GM12873 (cell line): ENCODE measurements around the gene ZC3H13.

Source experiments
- TF ChIP-seq, protein P1 (sequence below): IDR thresholded peaks from 2 replicates; pipeline ENCODE4 v1.5.1; 2012; ENCODE audit warnings: low read depth, mild to moderate bottlenecking, moderate library complexity, low read length, control low read depth; ENCODE audit not compliant: insufficient read depth; ENCODE audit errors: missing control alignments

The ZC3H13 gene

DNA sequence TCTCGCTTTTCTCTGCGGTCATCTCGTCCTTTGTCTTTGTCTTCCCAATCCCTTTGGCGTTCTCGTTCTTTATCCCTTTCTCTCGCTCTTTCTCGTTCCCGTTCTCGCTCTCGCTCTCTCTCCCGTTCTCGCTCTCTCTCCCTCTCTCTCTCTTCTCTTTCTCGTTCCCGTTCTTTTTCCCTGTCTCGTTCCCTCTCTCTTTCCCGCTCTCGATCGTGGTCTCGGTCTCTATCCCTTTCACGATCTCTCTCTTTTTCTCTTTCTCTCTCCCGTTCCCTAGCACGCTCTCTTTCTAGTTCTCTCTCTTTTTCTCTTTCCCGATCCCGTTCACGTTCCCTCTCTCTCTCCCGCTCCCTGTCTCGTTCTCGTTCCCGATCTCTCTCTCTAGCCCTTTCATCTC lies 77.2 kb downstream of the ZC3H13 start:
- TF ChIP-seq, protein P1, sequence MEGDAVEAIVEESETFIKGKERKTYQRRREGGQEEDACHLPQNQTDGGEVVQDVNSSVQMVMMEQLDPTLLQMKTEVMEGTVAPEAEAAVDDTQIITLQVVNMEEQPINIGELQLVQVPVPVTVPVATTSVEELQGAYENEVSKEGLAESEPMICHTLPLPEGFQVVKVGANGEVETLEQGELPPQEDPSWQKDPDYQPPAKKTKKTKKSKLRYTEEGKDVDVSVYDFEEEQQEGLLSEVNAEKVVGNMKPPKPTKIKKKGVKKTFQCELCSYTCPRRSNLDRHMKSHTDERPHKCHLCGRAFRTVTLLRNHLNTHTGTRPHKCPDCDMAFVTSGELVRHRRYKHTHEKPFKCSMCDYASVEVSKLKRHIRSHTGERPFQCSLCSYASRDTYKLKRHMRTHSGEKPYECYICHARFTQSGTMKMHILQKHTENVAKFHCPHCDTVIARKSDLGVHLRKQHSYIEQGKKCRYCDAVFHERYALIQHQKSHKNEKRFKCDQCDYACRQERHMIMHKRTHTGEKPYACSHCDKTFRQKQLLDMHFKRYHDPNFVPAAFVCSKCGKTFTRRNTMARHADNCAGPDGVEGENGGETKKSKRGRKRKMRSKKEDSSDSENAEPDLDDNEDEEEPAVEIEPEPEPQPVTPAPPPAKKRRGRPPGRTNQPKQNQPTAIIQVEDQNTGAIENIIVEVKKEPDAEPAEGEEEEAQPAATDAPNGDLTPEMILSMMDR = no peak

DNA sequence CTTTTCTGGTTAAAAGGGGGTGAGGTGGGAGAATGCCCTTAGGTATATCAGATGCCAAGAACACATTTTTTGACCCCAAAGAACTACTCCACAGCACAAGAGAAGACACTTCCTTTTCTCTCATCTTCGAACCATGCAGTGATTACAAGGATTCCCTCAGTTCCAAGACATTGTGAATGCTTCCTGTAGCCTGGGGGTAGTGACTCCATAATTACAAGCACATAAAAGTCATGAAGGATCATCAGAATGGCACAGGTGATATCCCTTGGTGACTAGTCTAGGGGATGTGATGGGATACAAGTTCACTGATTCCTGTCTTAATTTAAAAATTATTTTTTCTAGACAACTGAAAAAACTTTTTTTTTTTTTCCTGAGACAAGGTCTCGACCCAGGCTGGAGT lies 78.0 kb downstream of the ZC3H13 start:
- TF ChIP-seq, protein P1 = no peak

DNA sequence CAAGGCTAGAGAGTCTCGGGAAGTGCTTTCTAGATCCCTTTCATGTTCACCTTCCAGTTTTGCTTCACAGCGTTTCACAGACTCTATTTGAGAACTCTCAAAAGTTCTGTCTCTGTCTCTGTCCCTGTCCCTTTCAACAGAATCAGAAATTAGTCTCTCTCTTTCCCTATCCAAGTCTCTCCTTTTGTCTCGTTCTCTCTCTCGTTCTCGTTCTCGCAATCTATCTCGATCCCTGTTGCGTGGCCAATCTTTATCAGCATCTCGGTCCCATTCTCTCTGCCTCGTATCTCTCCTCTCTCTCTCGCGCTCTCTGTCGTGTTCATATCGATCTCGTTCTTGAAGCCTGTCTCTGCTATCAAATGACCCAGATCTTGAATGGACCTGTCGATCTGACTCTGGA lies 85.0 kb downstream of the ZC3H13 start:
- TF ChIP-seq, protein P1 = no peak

DNA sequence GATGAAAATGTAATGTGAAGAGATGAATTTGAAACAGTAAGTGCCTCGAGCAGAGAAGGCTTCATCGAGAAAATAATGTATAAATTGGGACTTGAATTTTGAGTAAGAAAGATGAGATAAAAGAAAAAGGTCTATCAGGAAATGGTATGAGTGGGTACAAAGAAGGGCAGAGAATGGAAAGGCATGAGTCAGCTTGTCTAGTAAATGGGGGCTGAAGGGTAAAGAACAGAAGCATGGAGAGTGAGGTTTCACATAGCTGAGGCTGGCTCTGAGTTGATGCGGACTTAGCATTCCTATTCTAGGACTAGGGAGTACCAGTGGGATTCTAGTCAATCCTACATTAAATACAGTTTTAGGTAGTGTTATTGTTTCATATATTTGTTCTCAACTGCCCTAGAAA lies 85.8 kb downstream of the ZC3H13 start:
- TF ChIP-seq, protein P1 = no peak

DNA sequence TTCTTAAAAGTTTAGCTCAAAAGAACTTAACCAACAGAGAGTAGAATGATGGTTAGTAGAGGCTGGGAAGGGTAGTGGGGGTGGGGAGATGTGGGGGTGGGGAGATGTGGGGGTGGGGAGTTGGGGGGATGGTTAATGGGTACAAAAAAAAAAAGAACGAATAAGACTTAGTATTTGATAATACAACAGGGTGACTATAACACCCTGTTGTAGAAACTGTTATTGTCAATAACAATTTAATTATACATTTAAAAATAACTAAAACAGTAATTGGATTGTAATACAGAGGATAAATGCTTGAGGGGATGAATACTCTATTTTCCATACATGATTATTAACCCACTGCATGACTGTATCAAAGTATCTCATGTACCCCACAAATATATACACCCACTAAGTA lies 91.1 kb downstream of the ZC3H13 start:
- TF ChIP-seq, protein P1 = no peak

DNA sequence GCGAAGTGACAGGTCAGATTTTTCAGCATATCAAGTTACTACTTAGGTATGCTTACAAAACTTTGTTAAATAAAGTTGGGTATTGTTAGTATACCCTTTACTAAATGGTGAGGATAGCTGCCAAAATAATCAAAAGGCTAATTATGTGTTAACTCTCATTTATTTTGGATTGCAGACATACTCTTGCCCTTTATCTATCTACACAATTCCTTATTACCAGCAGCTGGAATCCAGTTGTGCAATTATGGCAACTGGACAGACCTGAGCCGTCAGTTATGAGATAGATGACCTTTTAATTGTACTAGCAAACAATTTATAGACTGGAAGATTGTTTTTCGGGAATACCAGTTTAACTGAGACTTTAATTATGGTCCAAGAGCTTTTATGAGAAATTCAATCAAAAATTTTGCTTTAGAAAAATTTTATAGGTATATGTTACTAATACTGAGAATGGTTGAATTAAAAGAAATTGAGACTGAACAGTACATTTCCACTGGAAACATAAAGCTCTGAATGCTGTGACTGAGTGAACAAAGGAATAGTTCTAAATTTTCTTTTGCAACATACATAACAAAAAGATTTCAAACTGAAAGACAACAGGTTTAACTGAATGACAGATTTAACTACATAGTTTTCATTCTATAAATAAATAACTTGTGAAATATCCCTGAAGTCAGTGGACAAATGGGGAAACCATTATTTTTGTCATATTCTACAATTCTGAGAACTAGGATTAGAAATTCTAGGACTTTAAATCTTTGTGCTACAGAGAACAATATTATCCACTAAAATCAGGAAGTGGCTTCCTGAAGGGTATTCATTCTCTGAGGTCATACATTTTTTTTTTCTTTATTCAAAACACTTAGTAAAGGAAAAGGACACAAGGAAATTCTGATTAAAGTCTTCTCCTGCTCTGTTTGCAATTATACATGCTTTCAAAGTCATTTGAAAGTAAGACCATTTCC lies 97.4 kb downstream of the ZC3H13 start:
- TF ChIP-seq, protein P1 = no peak

DNA sequence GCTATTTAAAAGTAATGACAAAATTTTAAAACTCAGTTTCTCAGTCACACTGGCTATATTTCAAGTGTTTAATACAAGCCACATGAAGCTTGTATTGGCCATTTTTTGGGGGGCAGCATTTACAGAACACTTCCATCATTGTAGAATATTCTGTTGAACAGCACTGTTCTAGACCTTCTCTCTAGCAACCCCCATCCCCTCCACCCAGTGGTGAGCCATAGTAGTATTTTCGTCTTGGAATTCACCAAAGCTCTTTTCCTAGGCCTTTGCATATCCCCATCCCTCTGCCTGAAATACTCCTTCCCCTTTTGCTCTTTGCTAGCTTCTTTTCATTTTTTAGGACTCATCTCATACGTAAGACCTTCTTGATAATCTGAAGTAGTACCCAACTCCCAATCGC lies 99.5 kb downstream of the ZC3H13 start:
- TF ChIP-seq, protein P1 = peak; percentile 8
